ENCODE data around the gene GANC.

The GANC gene

GRCh38 chr15:42272939-42273899 lies at the start of gene GANC, which contains the start of gene TMEM87A:
Gene GANC (plus strand): TSS chr15:42273201. CDS start chr15:42274482, 1,281 bp downstream.
Gene TMEM87A (minus strand): TSS chr15:42273433. CDS start chr15:42273398, 35 bp downstream.
- TF ChIP-seq GATA3 (IDR thresholded peaks at IDR 0.05; ENCODE audit: low read depth, low read length), result no peak
- TF ChIP-seq GATA2 (IDR thresholded peaks at IDR 0.05; ENCODE audit: low read depth, low read length), result 0 out of 2 replicates have a peak, but pooled peaks have one; percentile 5

GRCh38 chr15:42226648-42227047 lies 46.4 kb upstream of the GANC start:
- TF ChIP-seq GATA3 (IDR thresholded peaks at IDR 0.05; ENCODE audit: low read depth, low read length) (no peak), GATA2 (IDR thresholded peaks at IDR 0.05; ENCODE audit: low read depth, low read length) (no peak)

GRCh38 chr15:42228036-42228435 lies 45.0 kb upstream of the GANC start:
- TF ChIP-seq GATA2 (IDR thresholded peaks at IDR 0.05; ENCODE audit: low read depth, low read length) (no peak), GATA3 (IDR thresholded peaks at IDR 0.05; ENCODE audit: low read depth, low read length) (no peak)

GRCh38 chr15:42231088-42231487 lies 41.9 kb upstream of the GANC start:
- TF ChIP-seq GATA2 (IDR thresholded peaks at IDR 0.05; ENCODE audit: low read depth, low read length), result no peak
- TF ChIP-seq GATA3 (IDR thresholded peaks at IDR 0.05; ENCODE audit: low read depth, low read length), result no peak

GRCh38 chr15:42232606-42233005 lies 40.4 kb upstream of the GANC start:
- TF ChIP-seq GATA2 (IDR thresholded peaks at IDR 0.05; ENCODE audit: low read depth, low read length) (no peak), GATA3 (IDR thresholded peaks at IDR 0.05; ENCODE audit: low read depth, low read length) (no peak)

- no peak for TF ChIP-seq GATA2 (IDR thresholded peaks at IDR 0.05; ENCODE audit: low read depth, low read length)
- no peak for TF ChIP-seq GATA3 (IDR thresholded peaks at IDR 0.05; ENCODE audit: low read depth, low read length)
These were observed 39.9 kb upstream of the GANC start for GRCh38 chr15:42233107-42233506.

- TF ChIP-seq GATA3 (IDR thresholded peaks at IDR 0.05; ENCODE audit: low read depth, low read length) (no peak), GATA2 (IDR thresholded peaks at IDR 0.05; ENCODE audit: low read depth, low read length) (no peak)
These were observed 33.3 kb upstream of the GANC start for GRCh38 chr15:42239528-42240182.

GRCh38 chr15:42240823-42241222 lies 32.2 kb upstream of the GANC start:
- TF ChIP-seq GATA2 (IDR thresholded peaks at IDR 0.05; ENCODE audit: low read depth, low read length) (no peak), GATA3 (IDR thresholded peaks at IDR 0.05; ENCODE audit: low read depth, low read length) (no peak)

- no peak for TF ChIP-seq GATA3 (IDR thresholded peaks at IDR 0.05; ENCODE audit: low read depth, low read length)
- no peak for TF ChIP-seq GATA2 (IDR thresholded peaks at IDR 0.05; ENCODE audit: low read depth, low read length)
These were observed 19.7 kb upstream of the GANC start for GRCh38 chr15:42253300-42253699.

- no peak for TF ChIP-seq GATA2 (IDR thresholded peaks at IDR 0.05; ENCODE audit: low read depth, low read length)
- TF ChIP-seq GATA3 (IDR thresholded peaks at IDR 0.05; ENCODE audit: low read depth, low read length), result no peak
These were observed 8.2 kb upstream of the GANC start for GRCh38 chr15:42264795-42265194.

GRCh38 chr15:42267286-42267685 lies 5.7 kb upstream of the GANC start:
- TF ChIP-seq GATA3 (IDR thresholded peaks at IDR 0.05; ENCODE audit: low read depth, low read length) (no peak), GATA2 (IDR thresholded peaks at IDR 0.05; ENCODE audit: low read depth, low read length) (no peak)

GRCh38 chr15:42270551-42270950 lies 2.5 kb upstream of the GANC start:
- TF ChIP-seq GATA3 (IDR thresholded peaks at IDR 0.05; ENCODE audit: low read depth, low read length) (no peak), GATA2 (IDR thresholded peaks at IDR 0.05; ENCODE audit: low read depth, low read length) (no peak)

- no peak for TF ChIP-seq GATA2 (IDR thresholded peaks at IDR 0.05; ENCODE audit: low read depth, low read length)
- no peak for TF ChIP-seq GATA3 (IDR thresholded peaks at IDR 0.05; ENCODE audit: low read depth, low read length)
These were observed 2.0 kb upstream of the GANC start for GRCh38 chr15:42270996-42271395.

GRCh38 chr15:42273900-42274701 lies 1.1 kb downstream of the GANC start:
- TF ChIP-seq GATA3 (IDR thresholded peaks at IDR 0.05; ENCODE audit: low read depth, low read length) (no peak), GATA2 (IDR thresholded peaks at IDR 0.05; ENCODE audit: low read depth, low read length) (no peak)
